Natural killer cell treated with Interleukin-12 subunit alpha and Interleukin-12 subunit beta and Interleukin-15 and Interleukin-18, amount 100 ng/mL, for 72 hours (primary cell): ENCODE data around the gene NR6A1. TPM values are rescaled to one million over a fixed set of nuclear protein-coding genes. Genes with fewer than 3 reads are reported as not detected.

ENCODE experiments used
- ATAC-seq, 2 donors: fragments of 150-1000 bp; cut with Tn5 transposase in 1 of 2; sonication (Bioruptor Pico), chemical (Tn5 transposase) in 1 of 2; 2 replicates each; pipeline ENCODE4 v1.10.0; 2021
- DNase-seq: peaks from one replicate; pipeline ENCODE4 v3.0.0; 2022; ENCODE audit warnings: low spot score
- H3K27ac Mint-ChIP-seq, 2 donors: 1 replicate in 1 of 2; 2 replicates in 1 of 2; pipeline ENCODE4 v1.8.0; 2022; ENCODE audit warnings: mixed read lengths in 2 of 2, mild to moderate bottlenecking in 1 of 2, moderate library complexity in 1 of 2
- H3K27me3 Mint-ChIP-seq, 2 donors: 1 replicate in 1 of 2; 2 replicates in 1 of 2; pipeline ENCODE4 v1.8.0; 2022; ENCODE audit warnings: mixed read lengths in 2 of 2
- H3K36me3 Mint-ChIP-seq: one replicate; pipeline ENCODE4 v1.8.0; 2022; ENCODE audit warnings: mixed read lengths
- H3K4me1 Mint-ChIP-seq, 2 donors: 1 replicate in 1 of 2; 2 replicates in 1 of 2; pipeline ENCODE4 v1.8.0; 2022; ENCODE audit warnings: low read depth in 2 of 2, mixed read lengths in 2 of 2, mild to moderate bottlenecking in 1 of 2
- H3K4me3 Mint-ChIP-seq: one replicate; pipeline ENCODE4 v1.8.0; 2022; ENCODE audit warnings: mixed read lengths
- H3K9me3 Mint-ChIP-seq: 2 replicates; pipeline ENCODE4 v1.8.0; 2022; ENCODE audit warnings: mixed read lengths
- total RNA-seq, 2 donors: library from RNA; stranded (reverse); gene quantifications; one replicate each; pipeline ENCODE4 v1.2.3, GENCODE V29; 2022

NR6A1 gene
- total RNA-seq, 2 donors from 2014 or later = 2.0 to 3.8 TPM

GRCh38 chr9:124789531-124789930, 18.4 kb upstream of the NR6A1 start:
- ATAC-seq (no peak), DNase-seq (no peak)
- Mint-ChIP-seq H3K4me1 (no peaks in the 10 kb centered on the region), H3K9me3 (no peaks in the 10 kb centered on the region), H3K27me3 (peaks cover 0 to 2% of the 10 kb centered on the region in 2 donors), H3K4me3 (no peak overlapping the region), H3K36me3 (no peaks in the 10 kb centered on the region), H3K27ac (no peak overlapping the region)

- Mint-ChIP-seq H3K9me3 (no peaks in the 10 kb centered on the region), H3K4me3 (no peak overlapping the region), H3K27me3 (peaks cover 0 to 2% of the 10 kb centered on the region in 2 donors), H3K36me3 (no peaks in the 10 kb centered on the region), H3K4me1 (no peaks in the 10 kb centered on the region), H3K27ac (no peak overlapping the region)
- no peak for ATAC-seq
- DNase-seq = no peak
Observed at GRCh38 chr9:124788542-124789217, 17.6 kb upstream of the NR6A1 start.

GRCh38 chr9:124786881-124787573, 15.9 kb upstream of the NR6A1 start:
- Mint-ChIP-seq H3K36me3 (no peaks in the 10 kb centered on the region), H3K9me3 (no peaks in the 10 kb centered on the region), H3K27ac (no peak overlapping the region), H3K27me3 (peaks cover 0 to 2% of the 10 kb centered on the region in 2 donors), H3K4me1 (no peaks in the 10 kb centered on the region), H3K4me3 (no peak overlapping the region)
- peak; percentile 40 for DNase-seq
- ATAC-seq = no peak

GRCh38 chr9:124784509-124784908, 13.4 kb upstream of the NR6A1 start:
- Mint-ChIP-seq H3K27me3 (peaks cover 0 to 2% of the 10 kb centered on the region in 2 donors), H3K4me3 (no peak overlapping the region), H3K36me3 (no peaks in the 10 kb centered on the region), H3K9me3 (no peaks in the 10 kb centered on the region), H3K4me1 (no peaks in the 10 kb centered on the region), H3K27ac (no peak overlapping the region)
- DNase-seq = no peak
- no peak for ATAC-seq

- no peaks in the 10 kb centered on the region for H3K4me1 Mint-ChIP-seq
- H3K4me3 Mint-ChIP-seq = no peak overlapping the region
- ATAC-seq (no peak), DNase-seq (no peak)
- H3K36me3 Mint-ChIP-seq = no peaks in the 10 kb centered on the region
- H3K27me3 Mint-ChIP-seq = peaks cover 0 to 5% of the 10 kb centered on the region in 2 donors
- H3K27ac Mint-ChIP-seq = no peak overlapping the region
- H3K9me3 Mint-ChIP-seq = no peaks in the 10 kb centered on the region
Observed at GRCh38 chr9:124783830-124784229, 12.7 kb upstream of the NR6A1 start.

- no peak overlapping the region for H3K4me3 Mint-ChIP-seq
Observed at GRCh38 chr9:124782661-124783574, 11.8 kb upstream of the NR6A1 start.

GRCh38 chr9:124781967-124782660, 11.0 kb upstream of the NR6A1 start:
- ATAC-seq = peak in 1 of 2 donors; percentile 33
- no peaks in the 10 kb centered on the region for H3K9me3 Mint-ChIP-seq
- no peaks in the 10 kb centered on the region for H3K36me3 Mint-ChIP-seq
- DNase-seq = no peak
- peaks cover 0 to 5% of the 10 kb centered on the region in 2 donors for H3K27me3 Mint-ChIP-seq
- no peaks in the 10 kb centered on the region for H3K4me1 Mint-ChIP-seq
- H3K4me3 Mint-ChIP-seq = no peak overlapping the region
- no peak overlapping the region for H3K27ac Mint-ChIP-seq

More at GRCh38 chr9:124782661-124783574, 11.8 kb upstream of the NR6A1 start:
- H3K4me1 Mint-ChIP-seq = no peaks in the 10 kb centered on the region
- H3K27me3 Mint-ChIP-seq = peaks cover 0 to 5% of the 10 kb centered on the region in 2 donors
- peak in 1 of 2 donors; percentile 57 for ATAC-seq
- H3K36me3 Mint-ChIP-seq = no peaks in the 10 kb centered on the region
- no peak for DNase-seq
- H3K27ac Mint-ChIP-seq = no peak overlapping the region
- no peaks in the 10 kb centered on the region for H3K9me3 Mint-ChIP-seq

GRCh38 chr9:124780757-124781151, 9.6 kb upstream of the NR6A1 start:
- Mint-ChIP-seq H3K36me3 (no peaks in the 10 kb centered on the region), H3K9me3 (no peaks in the 10 kb centered on the region), H3K4me3 (no peak overlapping the region), H3K27ac (no peak overlapping the region), H3K4me1 (peaks cover 5 to 9% of the 10 kb centered on the region in 2 donors), H3K27me3 (peaks cover 10 to 11% of the 10 kb centered on the region in 2 donors)
- no peak for ATAC-seq
- no peak for DNase-seq

GRCh38 chr9:124780060-124780756, 9.1 kb upstream of the NR6A1 start:
- peaks cover 13 to 14% of the 10 kb centered on the region in 2 donors for H3K27me3 Mint-ChIP-seq
- no peaks in the 10 kb centered on the region for H3K36me3 Mint-ChIP-seq
- no peak overlapping the region for H3K4me3 Mint-ChIP-seq
- DNase-seq (no peak), ATAC-seq (no peak)
- peaks cover 5 to 10% of the 10 kb centered on the region in 2 donors for H3K4me1 Mint-ChIP-seq
- no peak overlapping the region for H3K27ac Mint-ChIP-seq
- no peaks in the 10 kb centered on the region for H3K9me3 Mint-ChIP-seq

- H3K27ac Mint-ChIP-seq = no peak overlapping the region
- no peak for DNase-seq
Observed at GRCh38 chr9:124779368-124780059, 8.4 kb upstream of the NR6A1 start.

GRCh38 chr9:124778575-124779367, 7.7 kb upstream of the NR6A1 start:
- Mint-ChIP-seq H3K4me1 (peaks cover 10 to 15% of the 10 kb centered on the region in 2 donors), H3K36me3 (no peaks in the 10 kb centered on the region), H3K4me3 (no peak overlapping the region), H3K27ac (no peak overlapping the region), H3K9me3 (no peaks in the 10 kb centered on the region), H3K27me3 (peaks cover 14 to 20% of the 10 kb centered on the region in 2 donors)
- ATAC-seq (no peak), DNase-seq (no peak)

More at GRCh38 chr9:124779368-124780059, 8.4 kb upstream of the NR6A1 start:
- peaks cover 5 to 10% of the 10 kb centered on the region in 2 donors for H3K4me1 Mint-ChIP-seq
- no peaks in the 10 kb centered on the region for H3K36me3 Mint-ChIP-seq
- H3K4me3 Mint-ChIP-seq = no peak overlapping the region
- no peak for ATAC-seq
- H3K27me3 Mint-ChIP-seq = peaks cover 14 to 15% of the 10 kb centered on the region in 2 donors
- H3K9me3 Mint-ChIP-seq = no peaks in the 10 kb centered on the region
